Myocyte (in vitro differentiated cells): Measurements from ENCODE around the gene CIT. TPM values are rescaled to one million over a fixed set of nuclear protein-coding genes. Genes with fewer than 3 reads are reported as not detected.
A peak's percentile ranks its signal among the peaks of the same experiment; 100 is the strongest.
"Not testable (repeated sequence)": the region's sequence is repeated elsewhere in the genome, so short reads cannot be mapped to it uniquely, and the experiment has no call there.

ENCODE experiments used
- DNase-seq: peaks from one replicate; pipeline ENCODE4 v3.0.0-alpha.2; 2012; ENCODE audit warnings: low read depth
- polyA plus RNA-seq: library from polyadenylated mRNA; unstranded; fragments of >200 nt; gene quantifications from one replicate; pipeline ENCODE4 v1.2.1, GENCODE V29; 2012; ENCODE audit warnings: missing spikeins
- total RNA-seq: library from RNA; depleted of rRNA; stranded (reverse); fragments of >200 nt; gene quantifications from 2 replicates; pipeline ENCODE4 v1.2.3, GENCODE V29; 2014

The CIT gene, protein sequence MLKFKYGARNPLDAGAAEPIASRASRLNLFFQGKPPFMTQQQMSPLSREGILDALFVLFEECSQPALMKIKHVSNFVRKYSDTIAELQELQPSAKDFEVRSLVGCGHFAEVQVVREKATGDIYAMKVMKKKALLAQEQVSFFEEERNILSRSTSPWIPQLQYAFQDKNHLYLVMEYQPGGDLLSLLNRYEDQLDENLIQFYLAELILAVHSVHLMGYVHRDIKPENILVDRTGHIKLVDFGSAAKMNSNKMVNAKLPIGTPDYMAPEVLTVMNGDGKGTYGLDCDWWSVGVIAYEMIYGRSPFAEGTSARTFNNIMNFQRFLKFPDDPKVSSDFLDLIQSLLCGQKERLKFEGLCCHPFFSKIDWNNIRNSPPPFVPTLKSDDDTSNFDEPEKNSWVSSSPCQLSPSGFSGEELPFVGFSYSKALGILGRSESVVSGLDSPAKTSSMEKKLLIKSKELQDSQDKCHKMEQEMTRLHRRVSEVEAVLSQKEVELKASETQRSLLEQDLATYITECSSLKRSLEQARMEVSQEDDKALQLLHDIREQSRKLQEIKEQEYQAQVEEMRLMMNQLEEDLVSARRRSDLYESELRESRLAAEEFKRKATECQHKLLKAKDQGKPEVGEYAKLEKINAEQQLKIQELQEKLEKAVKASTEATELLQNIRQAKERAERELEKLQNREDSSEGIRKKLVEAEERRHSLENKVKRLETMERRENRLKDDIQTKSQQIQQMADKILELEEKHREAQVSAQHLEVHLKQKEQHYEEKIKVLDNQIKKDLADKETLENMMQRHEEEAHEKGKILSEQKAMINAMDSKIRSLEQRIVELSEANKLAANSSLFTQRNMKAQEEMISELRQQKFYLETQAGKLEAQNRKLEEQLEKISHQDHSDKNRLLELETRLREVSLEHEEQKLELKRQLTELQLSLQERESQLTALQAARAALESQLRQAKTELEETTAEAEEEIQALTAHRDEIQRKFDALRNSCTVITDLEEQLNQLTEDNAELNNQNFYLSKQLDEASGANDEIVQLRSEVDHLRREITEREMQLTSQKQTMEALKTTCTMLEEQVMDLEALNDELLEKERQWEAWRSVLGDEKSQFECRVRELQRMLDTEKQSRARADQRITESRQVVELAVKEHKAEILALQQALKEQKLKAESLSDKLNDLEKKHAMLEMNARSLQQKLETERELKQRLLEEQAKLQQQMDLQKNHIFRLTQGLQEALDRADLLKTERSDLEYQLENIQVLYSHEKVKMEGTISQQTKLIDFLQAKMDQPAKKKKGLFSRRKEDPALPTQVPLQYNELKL (N-terminal part only)
- 4.7 and 5.6 TPM in 2 replicates for total RNA-seq
- polyA plus RNA-seq, result 1.2 TPM

DNA sequence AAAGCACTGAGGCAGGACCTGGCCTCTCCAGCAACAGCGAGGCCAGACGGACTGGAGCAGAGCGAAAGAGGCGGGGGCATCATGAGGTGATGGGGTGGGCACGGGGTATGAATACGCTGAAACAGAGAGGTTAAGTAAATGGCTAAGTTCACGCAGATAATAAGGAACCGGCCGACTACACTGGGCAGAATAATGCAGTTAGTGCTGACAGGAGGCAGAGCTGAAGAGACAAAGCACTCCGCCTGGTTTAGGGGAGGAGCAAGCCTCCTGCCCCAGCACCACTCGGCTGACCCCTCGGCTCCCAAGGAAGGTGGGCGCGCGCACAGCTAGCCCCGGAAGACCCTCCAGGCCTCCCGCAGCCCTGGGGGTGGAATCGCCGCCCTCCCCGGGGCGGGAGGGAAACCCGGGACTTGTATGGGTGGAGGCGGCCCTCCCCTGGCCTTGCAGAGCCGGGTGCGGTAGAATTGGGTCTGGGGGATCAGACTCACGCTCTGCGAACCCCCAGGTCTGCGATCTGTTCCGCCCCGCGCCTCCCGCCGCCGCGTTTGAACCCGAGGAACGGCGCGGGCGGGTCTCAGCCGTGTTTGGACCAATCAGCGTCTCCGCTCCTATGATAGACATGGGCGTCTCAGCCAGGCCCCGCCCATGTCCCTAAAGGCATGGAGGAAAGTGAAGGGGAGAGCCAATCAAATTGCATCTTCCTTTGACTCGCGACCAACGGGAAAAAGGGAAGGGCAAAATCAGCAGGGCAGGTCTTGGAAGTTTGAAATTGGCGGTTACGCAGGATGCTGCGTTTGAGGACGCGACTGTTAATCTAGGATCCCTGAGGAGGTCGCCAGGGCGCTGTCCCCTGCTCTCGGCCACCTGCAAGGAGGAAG is at the start of gene CIT:
CIT (minus strand) TSS at position 560 of the 878 bp plus-strand sequence. CDS start 1,152 bp downstream, outside the sequence.
- DNase-seq, result peak; percentile 97

DNA sequence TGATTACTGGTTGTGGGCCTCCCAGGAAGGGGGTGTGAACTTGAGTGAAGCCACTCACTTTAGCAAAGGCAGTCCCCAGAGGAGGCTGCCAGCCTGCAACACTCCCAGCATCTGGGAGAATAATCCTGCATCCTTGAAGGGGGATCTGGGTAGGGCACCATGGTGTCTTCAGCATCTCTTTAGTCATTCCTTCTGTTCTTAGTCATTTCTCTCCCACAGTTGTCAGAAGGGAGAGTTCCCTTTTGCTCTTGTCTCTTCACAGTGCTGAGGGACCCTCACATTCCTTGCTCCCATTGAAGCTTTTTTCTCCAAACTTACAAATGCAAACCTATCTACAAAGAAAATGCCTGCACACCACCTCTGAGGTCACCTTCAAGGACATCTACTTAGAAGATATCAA is 48.1 kb upstream of the CIT start:
- DNase-seq, result no peak

DNA sequence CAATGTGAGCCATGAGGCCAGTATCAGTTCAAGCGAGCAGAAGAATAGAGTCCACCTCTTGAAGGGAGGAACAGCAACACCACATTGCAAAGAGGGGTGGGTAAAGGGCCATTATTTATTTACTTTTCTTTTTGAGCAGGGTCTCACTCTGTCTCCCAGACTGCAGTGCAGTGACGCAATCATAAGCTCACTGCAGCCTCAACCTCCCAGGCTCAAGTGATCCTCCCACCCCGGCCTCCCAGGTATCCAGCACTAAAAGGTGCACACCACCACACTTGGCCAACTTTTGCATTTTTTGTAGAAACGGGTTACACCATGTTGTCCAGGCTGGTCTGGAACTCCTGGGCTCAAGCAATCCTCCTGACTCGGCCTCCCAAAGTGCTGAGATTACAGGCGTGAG is 42.9 kb upstream of the CIT start:
- no peak for DNase-seq

DNA sequence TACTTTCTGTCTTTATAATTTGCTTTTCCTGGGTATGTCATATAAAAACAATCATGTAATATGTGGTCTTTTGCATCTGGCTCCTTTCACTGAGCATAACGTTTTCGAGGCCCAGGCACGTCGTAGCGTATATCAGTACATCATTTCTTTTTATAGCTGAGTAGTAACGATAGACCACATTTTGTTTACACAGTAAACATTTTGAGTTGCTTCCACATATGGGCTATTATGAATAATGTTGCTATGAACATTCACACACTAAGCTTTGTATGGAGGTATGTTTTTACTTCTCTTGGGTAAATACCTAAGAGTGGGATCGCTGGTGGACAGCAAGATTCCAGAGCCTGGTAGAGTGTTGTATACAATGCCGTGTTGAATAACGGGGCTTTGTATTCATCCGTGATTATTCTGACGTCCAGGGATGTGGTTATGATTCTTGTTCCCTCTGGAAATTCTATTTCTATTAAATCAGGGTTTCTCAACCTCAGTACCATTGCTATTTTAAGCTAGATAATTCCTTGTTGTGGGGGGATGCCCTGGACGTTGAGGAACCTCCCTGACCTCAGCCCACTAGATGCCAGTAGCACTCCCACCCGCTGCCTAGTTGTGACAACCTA is 38.9 kb upstream of the CIT start:
- no peak for DNase-seq

DNA sequence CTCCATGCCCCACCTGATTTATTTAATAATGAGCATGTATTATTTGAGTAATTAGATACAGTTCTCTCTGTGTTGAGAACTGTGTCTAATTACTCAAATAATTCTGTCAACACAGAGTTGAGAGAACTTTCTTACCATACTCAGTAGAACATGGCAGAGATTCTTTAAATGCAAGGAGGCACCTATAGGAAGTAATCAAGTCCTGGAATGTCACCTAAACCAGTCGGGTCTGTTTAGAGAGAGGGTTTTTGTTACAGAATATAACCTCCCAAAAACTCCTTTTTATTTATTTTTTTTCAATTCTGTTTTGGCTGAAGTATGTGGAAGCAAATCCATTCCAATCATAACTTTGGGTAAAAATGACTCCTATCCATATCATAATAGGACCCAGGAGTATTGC is 37.5 kb upstream of the CIT start:
- DNase-seq, result no peak

DNA sequence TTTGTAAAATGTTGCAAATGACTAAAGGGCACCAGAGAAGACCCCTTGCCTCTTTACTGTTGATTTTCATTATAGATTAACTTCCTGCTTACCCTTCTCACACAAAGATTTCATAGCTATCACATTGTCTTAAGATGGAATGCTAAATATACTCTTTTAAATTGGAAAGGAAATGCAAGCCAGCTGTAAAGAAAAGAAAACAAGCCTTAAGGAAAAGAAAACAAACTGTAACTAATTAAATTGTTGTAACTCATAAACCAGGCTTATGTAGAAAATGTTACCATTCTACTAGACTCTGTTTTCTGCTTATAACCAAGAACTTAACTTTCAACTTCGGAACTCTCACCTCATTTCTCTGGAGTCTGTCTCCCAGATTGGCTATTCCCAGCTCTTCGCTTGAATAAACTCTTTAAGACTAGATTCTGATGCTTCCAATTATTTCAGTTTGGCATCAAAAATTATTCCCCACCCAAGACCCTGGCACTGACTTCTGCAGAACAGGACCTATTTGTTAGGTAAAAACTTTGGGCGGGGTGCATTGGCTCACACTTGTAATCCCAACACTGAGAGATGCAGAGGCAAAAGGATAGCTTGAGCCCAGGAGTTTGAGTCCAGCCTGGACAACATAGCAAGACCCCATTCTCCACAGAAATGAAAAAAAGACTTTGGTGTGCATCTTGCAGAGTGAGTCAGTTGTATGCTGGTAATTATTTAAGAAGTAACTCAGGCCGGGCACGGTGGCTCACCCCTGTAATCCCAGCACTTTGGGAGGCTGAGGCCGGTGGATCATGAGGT is 36.6 kb upstream of the CIT start:
- no peak for DNase-seq

DNA sequence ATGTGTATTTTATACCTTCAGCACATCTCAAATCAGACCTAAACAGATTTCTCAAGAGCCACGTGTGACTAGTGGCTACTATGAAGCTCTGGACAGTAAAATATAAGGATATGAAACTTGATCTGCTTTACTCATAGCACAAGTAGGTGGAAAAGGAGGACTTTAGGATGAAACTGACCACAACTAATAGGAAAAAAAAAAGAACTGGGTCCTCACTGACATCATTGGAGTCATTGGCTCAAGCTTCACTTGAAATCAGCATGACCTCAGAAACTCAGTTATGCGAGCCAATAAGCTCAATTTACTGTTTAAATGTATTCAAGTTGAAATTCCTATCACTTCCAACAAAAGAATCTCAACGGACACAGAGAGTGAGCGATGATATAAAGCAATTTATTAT is 34.1 kb upstream of the CIT start:
- DNase-seq, result peak; percentile 10

DNA sequence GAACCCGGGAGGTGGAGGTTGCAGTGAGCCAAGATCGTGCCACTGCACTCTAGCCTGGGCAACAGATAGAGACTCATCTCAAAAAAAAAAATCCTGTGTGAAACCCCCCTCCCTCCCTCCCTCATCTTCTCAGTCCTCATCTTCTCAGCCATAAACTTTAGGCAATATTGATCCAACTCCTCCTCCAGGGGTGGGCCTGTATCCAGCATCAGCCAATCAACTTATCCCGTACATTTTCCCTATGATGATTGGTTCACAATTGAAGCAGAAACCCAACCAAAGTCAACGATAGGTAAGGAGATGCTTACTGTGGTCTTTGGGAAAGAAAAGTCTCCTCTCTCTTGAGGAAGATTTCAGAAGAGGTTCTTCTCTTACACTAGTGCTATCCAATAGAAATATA is 33.5 kb upstream of the CIT start:
- DNase-seq, result no peak

DNA sequence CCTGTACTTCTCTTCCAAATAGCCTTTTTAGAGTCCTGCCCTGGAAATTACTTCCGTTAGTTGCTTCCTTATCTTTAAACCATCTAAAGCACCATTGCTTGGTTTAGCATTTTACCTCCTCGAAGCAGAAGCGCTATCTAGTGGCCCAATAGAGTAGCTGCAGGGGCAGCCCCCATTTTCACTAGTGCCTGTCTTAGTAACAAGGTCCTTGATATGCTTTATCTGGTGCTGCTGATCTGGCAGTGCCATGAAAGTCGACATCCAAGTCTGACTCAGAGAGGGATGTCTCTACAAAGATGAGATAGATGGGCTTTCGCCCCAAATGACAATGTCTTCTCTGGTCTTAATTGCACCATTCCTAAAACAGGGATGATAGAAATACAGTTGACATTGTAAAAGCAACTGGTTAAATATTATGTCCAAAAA is 25.0 kb upstream of the CIT start:
- DNase-seq, result peak; percentile 69

DNA sequence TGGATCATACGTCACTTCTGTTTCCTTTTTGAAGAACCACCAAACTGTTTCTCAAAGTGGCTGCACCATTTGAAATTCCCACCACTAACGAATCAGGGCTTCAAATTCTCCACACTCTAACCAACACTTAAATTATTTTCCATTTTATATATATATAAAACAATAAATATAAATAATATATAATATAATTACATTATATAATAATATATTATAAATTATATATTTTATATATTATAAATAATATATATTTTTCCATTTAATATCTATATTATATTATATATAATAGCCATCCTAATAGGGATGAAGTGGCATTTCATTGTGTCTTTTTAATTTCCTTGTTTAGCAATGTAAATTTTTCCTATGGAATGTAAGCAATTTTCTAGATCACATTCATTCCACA is 24.6 kb upstream of the CIT start:
- no peak for DNase-seq

DNA sequence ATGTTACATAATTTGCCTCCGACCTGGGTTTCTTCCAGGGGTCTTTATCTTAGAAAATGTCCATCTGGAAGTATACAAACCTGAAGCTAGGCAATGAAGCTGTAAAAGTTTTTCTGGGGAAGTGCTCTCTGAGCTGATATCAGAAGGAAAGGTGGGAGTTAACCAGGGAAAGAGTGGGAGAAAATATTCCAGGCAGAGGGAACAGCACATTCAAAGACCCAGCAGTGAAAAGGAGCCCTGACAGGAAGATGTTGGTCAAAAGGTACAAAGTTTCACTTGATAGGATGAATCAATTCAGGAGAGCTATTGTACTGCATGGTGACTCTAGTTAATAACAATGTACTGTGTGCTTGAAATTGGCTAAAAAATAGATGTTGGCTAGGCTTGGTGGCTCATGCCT is 17.8 kb upstream of the CIT start:
- DNase-seq, result no peak

DNA sequence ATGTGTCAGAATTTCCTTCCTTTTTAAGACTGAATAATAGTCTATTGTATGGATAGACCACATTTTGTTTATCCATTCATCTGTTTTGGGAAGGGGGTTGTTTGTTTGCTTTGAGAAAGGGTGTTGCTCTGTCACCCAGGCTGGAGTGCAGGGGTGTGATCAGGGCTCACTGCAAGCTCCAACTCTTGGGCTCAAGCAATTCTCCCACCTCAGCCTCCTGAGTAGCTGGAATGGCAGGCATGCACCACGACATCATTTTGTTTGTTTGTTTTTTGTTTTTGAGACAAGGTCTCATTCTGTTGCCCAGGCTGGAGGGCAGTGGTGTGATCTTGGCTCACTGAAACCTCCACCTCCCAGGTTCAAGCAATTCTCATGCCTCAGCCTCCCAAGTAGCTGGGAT is 15.5 kb upstream of the CIT start:
- DNase-seq, result not testable (repeated sequence)

DNA sequence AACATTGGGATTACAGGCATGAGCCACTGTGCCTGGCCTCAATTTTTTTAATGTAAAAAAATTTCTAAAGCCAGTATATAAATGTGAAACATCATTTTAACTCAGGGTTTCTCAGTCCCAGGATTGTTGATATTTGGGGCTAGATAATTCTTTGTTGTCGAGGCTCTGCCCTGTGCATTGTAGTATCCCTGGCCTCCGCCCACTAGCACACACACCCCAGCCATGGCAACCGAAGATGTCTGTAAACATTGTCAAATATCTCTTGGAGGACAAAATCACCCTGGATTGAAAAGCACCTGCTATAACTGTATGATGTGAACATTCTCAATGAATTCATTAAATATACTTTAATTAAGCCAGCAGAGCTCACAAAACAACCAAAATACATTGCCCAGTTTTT is 8.4 kb upstream of the CIT start:
- DNase-seq, result no peak

DNA sequence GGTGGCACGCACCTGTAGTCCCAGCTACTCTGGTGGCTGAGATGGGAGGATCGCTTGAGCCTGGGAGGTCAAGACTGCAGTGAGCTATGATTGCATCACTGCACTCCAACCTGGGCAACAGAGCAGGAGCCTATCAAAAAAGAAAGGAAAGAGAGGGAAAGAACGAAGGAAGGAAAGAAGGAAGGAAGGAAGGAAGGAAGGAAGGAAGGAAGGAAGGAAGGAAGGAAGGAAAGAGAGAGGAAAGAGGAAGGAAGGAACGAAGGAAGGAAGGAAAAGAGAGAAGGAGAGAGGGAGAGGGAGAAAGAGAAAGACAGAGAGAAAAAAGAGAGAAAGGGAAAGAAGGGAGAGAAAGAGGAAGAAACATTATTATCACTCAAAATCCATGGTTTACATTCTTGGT is 6.7 kb upstream of the CIT start:
- not testable (repeated sequence) for DNase-seq

DNA sequence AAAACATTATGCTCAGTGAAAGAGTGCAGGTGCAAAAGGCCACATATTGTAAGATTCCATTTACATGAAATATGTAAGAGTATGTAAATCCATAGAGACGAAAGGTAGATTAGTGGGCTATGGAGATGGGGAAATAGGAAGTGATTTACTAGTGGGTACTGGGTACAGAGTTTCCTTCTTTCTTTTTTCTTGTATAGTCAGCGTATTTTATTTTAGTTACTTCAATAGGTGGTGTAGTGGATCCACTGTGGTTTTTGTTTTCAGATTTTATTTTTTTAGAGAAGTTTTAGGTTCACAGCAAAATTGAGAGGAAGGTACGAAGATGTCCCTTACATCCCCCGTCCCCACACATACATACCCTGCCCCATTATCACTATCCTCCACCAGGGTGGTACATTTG is 6.1 kb upstream of the CIT start:
- DNase-seq, result no peak

DNA sequence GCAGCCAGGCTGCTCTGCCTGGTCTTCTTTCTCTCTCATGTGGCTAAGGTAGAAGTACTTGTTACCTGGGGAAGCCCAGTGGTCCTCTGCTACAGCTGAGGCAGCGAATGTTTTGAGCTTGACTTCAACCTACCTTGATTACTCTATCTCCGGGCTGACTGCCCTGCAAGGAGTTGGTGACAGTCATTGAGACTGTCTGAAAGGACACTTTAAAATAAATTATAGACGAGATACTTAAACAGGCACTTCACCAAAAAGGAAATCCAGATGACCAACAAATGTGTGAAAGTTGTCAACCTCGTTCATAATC is 474 bp upstream of the CIT start:
- DNase-seq, result no peak

DNA sequence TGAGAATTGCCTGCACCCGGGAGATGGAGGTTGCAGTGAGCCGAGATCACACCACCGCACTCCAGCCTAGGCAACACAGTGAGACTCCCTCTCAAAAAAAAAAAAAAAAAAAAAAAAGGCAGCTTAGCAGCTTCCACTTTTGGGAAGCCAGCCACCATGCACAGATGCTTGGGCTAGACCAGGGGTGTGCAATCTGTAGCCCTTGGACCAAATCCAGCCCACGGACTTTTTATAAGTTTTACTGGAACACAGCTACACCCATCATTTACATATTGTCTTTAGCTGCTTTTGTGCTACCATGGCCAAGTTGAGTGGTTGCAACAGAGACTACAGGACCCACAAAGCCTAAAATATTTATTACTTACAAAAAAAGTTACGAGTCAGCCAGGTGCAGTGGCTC is 6.7 kb downstream of the CIT start:
- peak; percentile 50 for DNase-seq

DNA sequence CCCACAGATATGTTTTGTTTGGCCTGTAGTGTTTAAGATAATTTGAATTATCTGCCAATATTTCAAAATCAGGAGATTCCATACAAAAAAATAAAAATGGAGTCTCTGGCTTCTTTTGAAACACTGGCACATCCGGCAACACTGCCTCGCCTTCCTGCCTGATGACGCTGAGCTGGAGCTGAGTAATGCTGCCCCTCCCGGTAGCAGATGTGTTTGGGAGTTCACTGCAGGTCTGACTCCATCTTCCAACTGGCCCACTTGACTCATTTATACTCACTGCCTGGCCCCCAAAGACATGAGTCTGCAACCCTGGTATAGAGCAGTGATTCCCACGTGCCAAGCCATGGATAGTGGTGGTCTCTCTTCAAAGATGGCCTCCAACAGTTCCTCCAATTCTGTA is 7.4 kb downstream of the CIT start:
- peak; percentile 89 for DNase-seq

DNA sequence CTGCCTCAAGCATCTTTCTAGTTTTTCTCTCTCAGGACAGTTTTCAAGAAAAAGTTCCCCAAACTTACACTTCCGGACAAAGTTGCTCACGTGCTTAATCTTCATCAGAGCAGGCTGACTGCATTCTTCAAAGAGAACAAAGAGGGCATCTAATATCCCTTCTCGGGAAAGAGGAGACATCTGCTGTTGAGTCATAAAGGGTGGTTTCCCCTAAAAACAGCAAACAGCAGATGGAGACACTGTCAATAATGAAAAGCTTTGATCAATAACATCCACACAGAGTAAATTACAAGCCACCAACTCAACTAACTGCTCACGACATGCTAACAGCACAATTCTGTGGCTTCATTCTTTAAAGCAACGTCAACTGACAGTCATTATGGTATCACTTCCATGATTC is 8.1 kb downstream of the CIT start:
- DNase-seq, result peak; percentile 80
